OCI-LY1 (cell line): Measurements from ENCODE around the gene GNAZ.
"Not testable (repeated sequence)": the region's sequence is repeated elsewhere in the genome, so short reads cannot be mapped to it uniquely, and the experiment has no call there.

ENCODE experiments used
- H2AFZ ChIP-seq: fragments of 200-600 bp; sonication (generic), shearing (Covaris generic); 2 replicates; pipeline ENCODE4 v1.6.0; 2014; ENCODE audit warnings: antibody characterized with exemption, mild to moderate bottlenecking, low read length
- H3F3A ChIP-seq: fragments of 200-600 bp; sonication (generic), shearing (Covaris generic); 2 replicates; pipeline ENCODE4 v1.6.0; 2014; ENCODE audit warnings: mild to moderate bottlenecking, antibody characterized with exemption, low read length, moderate library complexity; ENCODE audit not compliant: insufficient read depth
- H3K27ac ChIP-seq: fragments of 200-600 bp; sonication (generic); 2 replicates; pipeline ENCODE4 v1.5.1; 2014; ENCODE audit warnings: low read length, mixed run types, mild to moderate bottlenecking, low read depth; ENCODE audit not compliant: poor library complexity, severe bottlenecking
- H3K27me3 ChIP-seq: fragments of 200-600 bp; sonication (generic); 2 replicates; pipeline ENCODE4 v1.6.0; 2014; ENCODE audit warnings: antibody characterized with exemption, mild to moderate bottlenecking, low read length, moderate library complexity; ENCODE audit not compliant: insufficient read depth
- H3K36me3 ChIP-seq: fragments of 200-600 bp; sonication (generic); 2 replicates; pipeline ENCODE4 v1.6.1; 2014; ENCODE audit warnings: mild to moderate bottlenecking, antibody characterized with exemption, low read length, moderate library complexity, mixed read lengths; ENCODE audit not compliant: insufficient read depth
- H3K4me1 ChIP-seq: fragments of 200-600 bp; sonication (generic); 2 replicates; pipeline ENCODE4 v1.5.1; 2014; ENCODE audit warnings: mild to moderate bottlenecking, low read length, moderate library complexity; ENCODE audit not compliant: insufficient read depth, severe bottlenecking
- H3K4me2 ChIP-seq: fragments of 200-600 bp; sonication (generic), shearing (Covaris generic); 2 replicates; pipeline ENCODE4 v1.6.1; 2014; ENCODE audit warnings: low read length
- H3K4me3 ChIP-seq: fragments of 200-600 bp; sonication (generic); 2 replicates; pipeline ENCODE4 v1.5.1; 2014; ENCODE audit warnings: low read length, low read depth, mild to moderate bottlenecking, mixed read lengths; ENCODE audit not compliant: poor library complexity, severe bottlenecking
- H3K79me2 ChIP-seq: fragments of 200-600 bp; shearing (Covaris generic); 2 replicates; pipeline ENCODE4 v1.6.1; 2016; ENCODE audit warnings: mixed run types, low read length, mixed read lengths; ENCODE audit not compliant: insufficient read depth
- H3K9ac ChIP-seq: fragments of 200-600 bp; sonication (generic), shearing (Covaris generic); 2 replicates; pipeline ENCODE4 v1.6.1; 2014; ENCODE audit warnings: mild to moderate bottlenecking, low read length, mixed read lengths
- H3K9me2 ChIP-seq: fragments of 200-600 bp; sonication (generic), shearing (Covaris generic); 2 replicates; pipeline ENCODE4 v1.6.1; 2014; ENCODE audit warnings: low read depth, mild to moderate bottlenecking, low read length, mixed read lengths
- H3K9me3 ChIP-seq: fragments of 200-600 bp; shearing (Covaris generic); 2 replicates; pipeline ENCODE4 v1.6.1; 2014; ENCODE audit warnings: low read length, mixed read lengths
- H4K20me1 ChIP-seq: fragments of 200-600 bp; sonication (generic), shearing (Covaris generic); 2 replicates; pipeline ENCODE4 v1.6.0; 2016; ENCODE audit warnings: mild to moderate bottlenecking, low read length; ENCODE audit not compliant: insufficient read depth
- CTCF ChIP-seq: fragments of 200-600 bp; sonication (generic), shearing (Covaris generic); IDR thresholded peaks from 2 replicates; pipeline ENCODE4 v1.5.1; 2017; ENCODE audit warnings: mild to moderate bottlenecking, antibody characterized with exemption, low read length, moderate library complexity, mixed read lengths
- EZH2 ChIP-seq: fragments of 200-600 bp; sonication (generic), shearing (Covaris generic); IDR thresholded peaks from 2 replicates; pipeline ENCODE4 v1.8.0; 2017; ENCODE audit warnings: borderline replicate concordance, mixed run types, mild to moderate bottlenecking, antibody characterized with exemption, low read length, moderate library complexity, mixed read lengths

Gene GNAZ

GRCh38 chr22:23045461-23045860, 24.9 kb upstream of the GNAZ start:
- Histone ChIP-seq H3K4me3 (no peak overlapping the region), H3K9me2 (no peaks in the 10 kb centered on the region), H3K9me3 (peaks cover 18% of the 10 kb centered on the region), H4K20me1 (no peaks in the 10 kb centered on the region), H3K4me2 (no peak overlapping the region), H3K4me1 (no peaks in the 10 kb centered on the region), H3K36me3 (no peaks in the 10 kb centered on the region), H3K9ac (no peak overlapping the region), H3K27ac (no peak overlapping the region), H3K27me3 (peaks cover 5% of the 10 kb centered on the region; the same call in 1 of the 2 replicates), H3K79me2 (no peaks in the 10 kb centered on the region), H2AFZ (no peak overlapping the region), H3F3A (no peaks in the 10 kb centered on the region)
- TF ChIP-seq CTCF (no peak), EZH2 (no peak)

GRCh38 chr22:23047265-23047664, 23.1 kb upstream of the GNAZ start:
- no peaks in the 10 kb centered on the region for H3K79me2 ChIP-seq
- peaks cover 5% of the 10 kb centered on the region; the same call in 1 of the 2 replicates for H3K27me3 ChIP-seq
- no peak overlapping the region for H3K9ac ChIP-seq
- H3K4me3 ChIP-seq: no peak overlapping the region
- no peaks in the 10 kb centered on the region for H4K20me1 ChIP-seq
- no peaks in the 10 kb centered on the region for H3K4me1 ChIP-seq
- no peaks in the 10 kb centered on the region for H3F3A ChIP-seq
- TF ChIP-seq EZH2: no peak
- no peak for TF ChIP-seq CTCF
- peaks cover 18% of the 10 kb centered on the region for H3K9me3 ChIP-seq
- H3K36me3 ChIP-seq: no peaks in the 10 kb centered on the region
- no peak overlapping the region for H3K27ac ChIP-seq
- H3K9me2 ChIP-seq: no peaks in the 10 kb centered on the region
- no peak overlapping the region for H3K4me2 ChIP-seq
- H2AFZ ChIP-seq: no peak overlapping the region

- Histone ChIP-seq H3K9ac (no peak overlapping the region), H4K20me1 (no peaks in the 10 kb centered on the region), H3K36me3 (no peaks in the 10 kb centered on the region), H3F3A (no peaks in the 10 kb centered on the region), H3K27ac (no peak overlapping the region), H3K4me2 (no peak overlapping the region), H2AFZ (no peak overlapping the region), H3K4me3 (no peak overlapping the region), H3K4me1 (no peaks in the 10 kb centered on the region), H3K79me2 (no peaks in the 10 kb centered on the region), H3K9me3 (peaks cover 18% of the 10 kb centered on the region), H3K27me3 (peaks cover 5% of the 10 kb centered on the region; the same call in 1 of the 2 replicates), H3K9me2 (no peaks in the 10 kb centered on the region)
- TF ChIP-seq EZH2: no peak
- TF ChIP-seq CTCF: no peak
Observed at GRCh38 chr22:23047742-23048141, 22.6 kb upstream of the GNAZ start.

GRCh38 chr22:23050546-23050945, 19.8 kb upstream of the GNAZ start:
- not testable (repeated sequence) for H3K4me2 ChIP-seq, H3K9me2 ChIP-seq, H4K20me1 ChIP-seq, H3F3A ChIP-seq, H2AFZ ChIP-seq, H3K79me2 ChIP-seq, H3K36me3 ChIP-seq, H3K27me3 ChIP-seq, H3K4me3 ChIP-seq, H3K27ac ChIP-seq, H3K9ac ChIP-seq
- Histone ChIP-seq H3K9me3 (peaks cover 16% of the 10 kb centered on the region), H3K4me1 (peaks cover 12% of the 10 kb centered on the region)
